Measurements from ENCODE around the gene INAFM1. TPM values are rescaled to one million over a fixed set of nuclear protein-coding genes. Genes with fewer than 3 reads are reported as not detected.

The INAFM1 gene
- polyA plus RNA-seq, 1 experiment = 2.4 TPM

DNA sequence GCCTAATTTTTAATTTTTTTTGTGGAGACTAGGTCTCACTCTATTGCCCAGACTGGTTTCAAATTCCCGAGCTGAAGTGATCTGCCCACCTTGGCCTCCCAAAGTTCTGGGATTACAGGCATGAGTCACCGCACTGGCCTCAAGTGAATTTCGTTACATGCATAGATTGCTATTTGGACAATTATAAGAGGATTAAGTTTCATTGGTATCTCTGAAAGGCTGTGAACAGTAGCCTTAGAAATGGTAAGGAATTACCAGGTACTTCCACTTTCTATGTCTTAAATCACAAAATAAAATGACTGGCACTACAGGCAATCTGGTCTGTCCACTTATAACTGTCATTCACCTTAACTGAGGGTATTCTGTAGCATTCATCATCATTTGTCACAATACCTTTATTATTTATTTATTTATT is 21.2 kb upstream of the INAFM1 start:
- Histone ChIP-seq H3K27me3 (ENCODE audit: control insufficient read depth, insufficient read depth, low read length) (no peaks in the 10 kb centered on the region), H3K9me3 (ENCODE audit: control insufficient read depth, insufficient read depth, low read length) (no peaks in the 10 kb centered on the region), H3K4me3 (ENCODE audit: low read depth, low read length) (0 out of 2 replicates have a peak overlapping the region, but pooled peaks have one; percentile 22), H3K27ac (ENCODE audit: low read depth, low read length) (peak overlapping the region; percentile 91)
- ChIA-PET POLR2A (interaction anchor here (1.4 kb wide), 1 partner anchor 28 kb away, joined by 6 read pairs; no protein-coding TSS in a partner anchor), CTCF (interaction anchor here (0.6 to 2.3 kb wide), 5 partner anchors 9 to 128 kb away, joined by 3 to 14 read pairs (median 4); no protein-coding TSS in a partner anchor)
- DNase-seq (ENCODE audit: low read depth, low spot score) = peak; percentile 79
- TF ChIP-seq, protein P1, sequence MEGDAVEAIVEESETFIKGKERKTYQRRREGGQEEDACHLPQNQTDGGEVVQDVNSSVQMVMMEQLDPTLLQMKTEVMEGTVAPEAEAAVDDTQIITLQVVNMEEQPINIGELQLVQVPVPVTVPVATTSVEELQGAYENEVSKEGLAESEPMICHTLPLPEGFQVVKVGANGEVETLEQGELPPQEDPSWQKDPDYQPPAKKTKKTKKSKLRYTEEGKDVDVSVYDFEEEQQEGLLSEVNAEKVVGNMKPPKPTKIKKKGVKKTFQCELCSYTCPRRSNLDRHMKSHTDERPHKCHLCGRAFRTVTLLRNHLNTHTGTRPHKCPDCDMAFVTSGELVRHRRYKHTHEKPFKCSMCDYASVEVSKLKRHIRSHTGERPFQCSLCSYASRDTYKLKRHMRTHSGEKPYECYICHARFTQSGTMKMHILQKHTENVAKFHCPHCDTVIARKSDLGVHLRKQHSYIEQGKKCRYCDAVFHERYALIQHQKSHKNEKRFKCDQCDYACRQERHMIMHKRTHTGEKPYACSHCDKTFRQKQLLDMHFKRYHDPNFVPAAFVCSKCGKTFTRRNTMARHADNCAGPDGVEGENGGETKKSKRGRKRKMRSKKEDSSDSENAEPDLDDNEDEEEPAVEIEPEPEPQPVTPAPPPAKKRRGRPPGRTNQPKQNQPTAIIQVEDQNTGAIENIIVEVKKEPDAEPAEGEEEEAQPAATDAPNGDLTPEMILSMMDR (IDR thresholded peaks at IDR 0.05; ENCODE audit: low read depth, low read length) = no peak

DNA sequence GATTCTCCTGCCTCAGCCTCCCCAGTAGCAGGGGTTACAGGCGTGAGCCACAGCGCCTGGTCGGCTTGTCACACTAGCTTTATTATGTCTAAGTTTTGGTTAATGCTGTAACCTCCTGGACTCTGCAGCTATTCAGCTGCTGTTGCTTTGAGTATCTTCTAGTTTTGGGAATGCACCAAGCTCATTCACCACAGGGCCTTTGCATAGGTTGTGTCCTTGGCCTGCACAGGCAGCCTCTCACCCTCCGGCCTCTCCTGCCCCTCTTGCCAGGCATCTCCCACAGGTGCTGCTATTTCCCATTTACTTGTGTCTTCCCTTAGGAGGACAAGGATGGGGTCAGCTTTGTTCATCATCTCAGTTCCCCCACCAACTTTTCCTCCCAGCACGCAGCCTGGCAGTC is 20.7 kb upstream of the INAFM1 start:
- CTCF ChIA-PET = interaction anchor here (1.0 to 2.3 kb wide), 4 partner anchors 9 to 128 kb away, joined by 3 to 14 read pairs (median 4); no protein-coding TSS in a partner anchor
- Histone ChIP-seq H3K4me3 (ENCODE audit: low read depth, low read length) (no peak overlapping the region), H3K9me3 (ENCODE audit: control insufficient read depth, insufficient read depth, low read length) (no peaks in the 10 kb centered on the region), H3K27ac (ENCODE audit: low read depth, low read length) (peak overlapping the region; percentile 91), H3K27me3 (ENCODE audit: control insufficient read depth, insufficient read depth, low read length) (no peaks in the 10 kb centered on the region)
- TF ChIP-seq, protein P1 (IDR thresholded peaks at IDR 0.05; ENCODE audit: low read depth, low read length) = no peak
- POLR2A ChIA-PET = interaction anchor here (1.4 kb wide), 1 partner anchor 28 kb away, joined by 6 read pairs; no protein-coding TSS in a partner anchor
- DNase-seq (ENCODE audit: low read depth, low spot score) = no peak

DNA sequence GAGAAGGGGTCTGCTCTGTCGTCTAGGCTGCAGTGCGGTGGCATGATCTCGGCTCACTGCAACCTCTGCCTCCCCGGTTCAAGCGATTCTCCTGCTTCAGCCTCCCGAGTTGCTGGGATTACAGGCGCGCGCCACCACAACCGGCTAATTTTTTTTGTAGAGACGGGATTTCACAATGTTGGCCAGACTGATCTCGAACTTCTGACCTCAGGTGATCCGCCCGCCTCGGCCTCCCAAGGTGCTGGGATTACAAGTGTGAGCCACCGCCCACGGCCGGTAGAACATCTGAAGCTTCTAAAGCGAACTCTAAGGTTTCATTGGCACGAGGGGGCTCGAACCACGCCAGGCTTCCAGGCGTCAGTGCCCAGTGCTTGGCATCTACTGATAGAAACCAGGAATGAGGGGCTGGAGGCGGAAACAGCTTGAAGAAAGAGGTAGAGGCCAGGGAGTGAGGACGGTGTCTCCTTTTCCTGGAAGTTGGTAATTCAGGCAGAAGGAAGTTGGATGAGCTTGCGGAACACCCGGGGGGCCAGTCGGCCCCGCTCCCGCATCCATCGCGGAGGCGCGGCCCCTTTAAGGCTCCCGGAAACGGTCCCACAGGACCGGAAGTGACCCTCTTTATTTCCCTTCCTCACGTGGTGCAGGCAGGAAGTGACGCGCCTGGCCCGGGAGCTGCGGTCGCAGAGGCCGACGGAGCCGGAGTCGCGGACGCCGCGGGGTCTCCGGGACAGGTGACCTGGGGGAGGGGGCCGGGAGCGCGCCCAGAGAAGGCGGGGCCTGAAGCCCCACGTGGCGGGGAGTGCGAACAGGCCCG is 18.6 kb upstream of the INAFM1 start, which contains the start of gene CCDC9:
Gene CCDC9 (plus strand): TSS at position 647 of the 814 bp plus-strand sequence. CDS start 1,876 bp downstream, outside the sequence.
- ChIA-PET CTCF (interaction anchor here (0.6 to 3.3 kb wide), 4 partner anchors 9 to 229 kb away, joined by 3 to 26 read pairs (median 14); no protein-coding TSS in a partner anchor), POLR2A (interaction anchor here (0.5 to 2.4 kb wide), 13 partner anchors 9 to 143 kb away, joined by 3 to 44 read pairs (median 3); partner anchors contain the start of genes INAFM1 and ZC3H4)
- Histone ChIP-seq H3K27me3 (ENCODE audit: control insufficient read depth, insufficient read depth, low read length) (no peaks in the 10 kb centered on the region), H3K27ac (ENCODE audit: low read depth, low read length) (peak within 1 kb of the TSS; percentile 96), H3K4me3 (ENCODE audit: low read depth, low read length) (peak within 1 kb of the TSS; percentile 75), H3K9me3 (ENCODE audit: control insufficient read depth, insufficient read depth, low read length) (no peaks in the 10 kb centered on the region)
- TF ChIP-seq, protein P1 (IDR thresholded peaks at IDR 0.05; ENCODE audit: low read depth, low read length) = no peak
- peak; percentile 89 for DNase-seq (ENCODE audit: low read depth, low spot score)

DNA sequence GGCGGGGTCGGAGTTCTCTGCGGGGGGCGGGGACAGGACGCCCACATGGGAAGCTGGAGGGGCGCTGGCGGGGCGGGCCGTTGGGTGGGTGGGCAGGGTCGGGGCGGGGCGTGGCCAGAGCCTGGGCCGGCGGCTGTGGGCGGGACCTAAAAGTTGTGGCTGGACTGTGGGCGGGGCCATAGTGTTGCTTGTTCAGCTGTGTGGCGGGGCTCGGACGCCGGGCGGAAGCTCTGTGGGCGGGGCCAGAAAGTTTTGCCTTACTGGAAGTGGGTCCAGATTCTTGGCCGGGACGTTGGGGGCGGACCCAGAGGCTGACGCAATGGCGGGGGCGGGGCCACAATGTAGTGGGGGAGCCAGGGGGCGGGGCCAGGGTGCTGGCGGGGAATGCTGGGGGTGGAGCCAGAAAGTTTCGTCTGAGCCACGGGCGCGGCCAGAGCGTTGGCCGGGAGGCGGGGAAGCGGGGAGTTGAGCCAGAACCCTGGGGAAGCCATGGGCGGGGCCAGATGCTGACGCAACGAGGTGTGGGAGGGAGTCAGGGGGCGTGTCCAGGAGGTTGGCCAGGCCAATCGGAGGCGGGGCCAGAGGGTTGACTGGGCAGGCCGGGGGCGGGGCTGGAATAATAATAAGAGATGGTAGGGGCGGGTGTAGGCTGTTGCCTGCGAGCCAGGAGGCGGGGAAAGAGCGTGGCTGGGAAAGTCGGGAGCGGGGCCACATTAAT is 17.8 kb upstream of the INAFM1 start:
- Histone ChIP-seq H3K27ac (ENCODE audit: low read depth, low read length) (peak overlapping the region; percentile 96), H3K4me3 (ENCODE audit: low read depth, low read length) (peak overlapping the region; percentile 75), H3K9me3 (ENCODE audit: control insufficient read depth, insufficient read depth, low read length) (no peaks in the 10 kb centered on the region), H3K27me3 (ENCODE audit: control insufficient read depth, insufficient read depth, low read length) (no peaks in the 10 kb centered on the region)
- DNase-seq (ENCODE audit: low read depth, low spot score) = peak; percentile 99
- ChIA-PET CTCF (interaction anchor here (0.6 to 3.3 kb wide), 6 partner anchors 9 to 126 kb away, joined by 3 to 26 read pairs (median 4); partner anchors contain the start of gene SAE1), POLR2A (interaction anchor here (0.5 to 2.4 kb wide), 16 partner anchors 8 to 144 kb away, joined by 3 to 44 read pairs (median 4); partner anchors contain the start of genes INAFM1 and ZC3H4)
- TF ChIP-seq, protein P1 (IDR thresholded peaks at IDR 0.05; ENCODE audit: low read depth, low read length) = no peak

All from AG04450 (cell line).